B cell (primary cell): ENCODE results near the gene TRAM2. TPM values are rescaled to one million over a fixed set of nuclear protein-coding genes. Genes with fewer than 3 reads are reported as not detected.

Source experiments
- ATAC-seq: fragments of 200-7000 bp; cut with Tn5 transposase; one replicate; pipeline ENCODE4 v1.10.0; 2021; ENCODE audit warnings: low read depth, mild to moderate bottlenecking, moderate number of reproducible peaks, moderate library complexity
- CTCF ChIA-PET: fragments of 350-600 bp; sonication (Branson Sonifier 250); formaldehyde crosslinking; loops from one replicate; lab custom pipeline; 2021; ENCODE audit warnings: antibody characterized with exemption, inconsistent platforms; lab: Charles Lee
- POLR2A ChIA-PET: fragments of 350-600 bp; sonication (Branson Sonifier 250); formaldehyde crosslinking; loops from one replicate; lab custom pipeline; 2021; ENCODE audit warnings: antibody characterized with exemption; lab: Charles Lee
- DNase-seq: peaks from one replicate; pipeline ENCODE4 v3.0.0; 2013
- H2AFZ ChIP-seq: 2 replicates; pipeline ENCODE4 v1.6.1; 2012; ENCODE audit warnings: mild to moderate bottlenecking, low read depth, low read length; ENCODE audit not compliant: insufficient read depth, poor library complexity, severe bottlenecking
- H3K27ac ChIP-seq, 2 donors: 1 replicate in 1 of 2; 2 replicates in 1 of 2; pipeline ENCODE4 v1.5.1; 2012 to 2013; ENCODE audit warnings: low read length in 2 of 2, mild to moderate bottlenecking in 2 of 2, moderate library complexity in 1 of 2
- H3K27me3 ChIP-seq, 4 experiments: fragments of 200-600 bp in 1 of 4; sonication (generic) in 1 of 4; replicated peaks in 1 of 4; 1 replicate in 2 of 4; 2 replicates in 2 of 4; pipeline versions ENCODE4 v1.6.1 to v1.7.0; 2013 to 2016; ENCODE audit warnings: low read length in 3 of 4, mild to moderate bottlenecking in 2 of 4, mixed read lengths in 1 of 4, moderate library complexity in 1 of 4; ENCODE audit not compliant: insufficient read depth in 4 of 4, control insufficient read depth in 3 of 4; ENCODE audit errors: control extremely low read depth in 1 of 4
- H3K36me3 ChIP-seq, 2 experiments: replicated peaks in 1 of 2; 1 replicate in 1 of 2; 2 replicates in 1 of 2; pipeline versions ENCODE4 v1.6.1 to v1.7.1; 2013; ENCODE audit warnings: low read length in 1 of 2; ENCODE audit not compliant: insufficient read depth in 2 of 2, control insufficient read depth in 1 of 2; ENCODE audit errors: control extremely low read depth in 1 of 2, extremely low read depth in 1 of 2
- H3K4me1 ChIP-seq, 2 donors: fragments of 200-600 bp in 1 of 2; sonication (generic) in 1 of 2; 1 replicate in 1 of 2; 2 replicates in 1 of 2; pipeline versions ENCODE4 v1.5.1 to v1.6.1; 2013 to 2017; ENCODE audit warnings: low read length in 2 of 2; ENCODE audit not compliant: control insufficient read depth in 2 of 2, insufficient read depth in 2 of 2
- H3K4me2 ChIP-seq: replicated peaks from 2 replicates; pipeline ENCODE3; 2012; ENCODE audit warnings: mild to moderate bottlenecking, low read depth, low read length; ENCODE audit not compliant: poor library complexity, severe bottlenecking
- H3K4me3 ChIP-seq, 5 experiments: fragments of 200-600 bp in 1 of 5; sonication (generic) in 1 of 5; 1 replicate in 3 of 5; 2 replicates in 2 of 5; pipeline versions ENCODE4 v1.5.1 to v1.7.0; 2011 to 2016; ENCODE audit warnings: low read length in 4 of 5, mild to moderate bottlenecking in 4 of 5, low read depth in 2 of 5, control low read depth in 1 of 5, moderate library complexity in 1 of 5; ENCODE audit not compliant: insufficient read depth in 1 of 5; ENCODE audit errors: control extremely low read depth in 1 of 5, extremely low read depth in 1 of 5
- H3K79me2 ChIP-seq: fragments of 200-600 bp; sonication (generic); one replicate; pipeline ENCODE4 v1.6.0; 2016; ENCODE audit warnings: low read length; ENCODE audit not compliant: control insufficient read depth, insufficient read depth
- H3K9ac ChIP-seq: fragments of 200-600 bp; sonication (generic); 2 replicates; pipeline ENCODE4 v1.6.1; 2017; ENCODE audit warnings: mild to moderate bottlenecking, low read length, moderate library complexity
- H3K9me3 ChIP-seq, 3 donors: one replicate each; pipeline versions ENCODE4 v1.6.1 to v1.7.1; 2013; ENCODE audit warnings: low read length in 2 of 3; ENCODE audit not compliant: control insufficient read depth in 2 of 3, insufficient read depth in 1 of 3; ENCODE audit errors: control extremely low read depth in 1 of 3
- H4K20me1 ChIP-seq: 2 replicates; pipeline ENCODE4 v1.6.0; 2012; ENCODE audit warnings: mild to moderate bottlenecking, low read length; ENCODE audit not compliant: insufficient read depth, control insufficient read depth, poor library complexity, severe bottlenecking
- H3K27ac Mint-ChIP-seq: one replicate; pipeline ENCODE4 v1.8.0; 2021; ENCODE audit warnings: mixed read lengths
- H3K27me3 Mint-ChIP-seq: one replicate; pipeline ENCODE4 v1.8.0; 2021; ENCODE audit warnings: mixed read lengths
- H3K4me1 Mint-ChIP-seq: one replicate; pipeline ENCODE4 v1.8.0; 2021; ENCODE audit warnings: mixed read lengths
- H3K4me3 Mint-ChIP-seq: one replicate; pipeline ENCODE4 v1.8.0; 2021; ENCODE audit warnings: mixed read lengths
- H3K9me3 Mint-ChIP-seq: one replicate; pipeline ENCODE4 v1.8.0; 2022; ENCODE audit warnings: mixed read lengths; ENCODE audit not compliant: insufficient read depth
- CTCF ChIP-seq: fragments of 200-600 bp; IDR thresholded peaks from one replicate; pipeline ENCODE4 v1.8.0; 2022; ENCODE audit warnings: antibody characterized with exemption, mild to moderate bottlenecking
- EZH2 ChIP-seq: IDR thresholded peaks from 2 replicates; pipeline ENCODE4 v1.6.1; 2012; ENCODE audit warnings: borderline replicate concordance, low read depth, mild to moderate bottlenecking, moderate library complexity, low read length; ENCODE audit not compliant: insufficient read depth, poor library complexity, severe bottlenecking
- WGBS: methylation state at CpG from one replicate; pipeline ENCODE4 v1.1.5; 2013; ENCODE audit warnings: missing lambda C conversion rate; ENCODE audit not compliant: insufficient coverage; 5-methylcytosine and 5-hydroxymethylcytosine counted together
- intact Hi-C: fragments of 100-400 bp; cut with micrococcal nuclease; formaldehyde crosslinking; loops from one replicate; pipeline ENCODE4 v1.10.0; 2022
- polyA plus RNA-seq: library from polyadenylated mRNA; depleted of rRNA; stranded (reverse); fragments of >200 nt; gene quantifications from 2 replicates; pipeline ENCODE4 v1.2.3, GENCODE V29; 2012
- total RNA-seq, 2 donors: library from RNA; stranded (reverse); fragments of 120-200 nt in 1 of 2; gene quantifications; 1 replicate in 1 of 2; 2 replicates in 1 of 2; pipeline versions ENCODE4 v1.2.3 to v1.2.4, GENCODE V29; 2013 to 2022

Gene TRAM2
- total and polyA plus RNA-seq, 2 donors (not counting 1 experiment from before 2014, with no cell fraction given) = 9.0 to 13.3 TPM

GRCh38 chr6:52591832-52592231, 15.0 kb upstream of the TRAM2 start:
- no peak overlapping the region for H3K4me3 Mint-ChIP-seq
- H3K4me1 ChIP-seq = peaks cover 6 to 21% of the 10 kb centered on the region in 2 donors
- CTCF ChIA-PET = interaction anchor here (1.5 kb wide), 1 partner anchor 154 kb away, joined by 3 read pairs; no protein-coding TSS in a partner anchor
- no peaks in the 10 kb centered on the region for H3K9me3 Mint-ChIP-seq
- H4K20me1 ChIP-seq = no peaks in the 10 kb centered on the region
- H3K79me2 ChIP-seq = no peaks in the 10 kb centered on the region
- H3K27me3 ChIP-seq = no peaks in the 10 kb centered on the region
- intact Hi-C loops = no loop called here
- H3K4me2 ChIP-seq = no peak overlapping the region
- POLR2A ChIA-PET = interaction anchor here (0.6 kb wide), 1 partner anchor 93 kb away, joined by 5 read pairs; no protein-coding TSS in a partner anchor
- no peak overlapping the region for H3K9ac ChIP-seq
- ATAC-seq (no peak), DNase-seq (no peak)
- H3K27ac ChIP-seq = no peak overlapping the region
- H3K36me3 ChIP-seq = no peaks in the 10 kb centered on the region
- no peaks in the 10 kb centered on the region for H3K27me3 Mint-ChIP-seq
- H3K27ac Mint-ChIP-seq = no peak overlapping the region
- no peak for TF ChIP-seq CTCF
- TF ChIP-seq EZH2 = no peak
- no peak overlapping the region for H3K4me3 ChIP-seq
- WGBS = 100% methylated on average over 1 of the region's 1 CpG
- no peaks in the 10 kb centered on the region for H3K9me3 ChIP-seq
- peaks cover 15% of the 10 kb centered on the region for H3K4me1 Mint-ChIP-seq
- no peak overlapping the region for H2AFZ ChIP-seq

GRCh38 chr6:52590152-52590891, 13.5 kb upstream of the TRAM2 start:
- Histone ChIP-seq H3K27ac (no peak overlapping the region), H3K4me1 (peaks cover 6 to 11% of the 10 kb centered on the region in 2 donors), H3K4me2 (no peak overlapping the region), H3K27me3 (no peaks in the 10 kb centered on the region), H3K79me2 (no peaks in the 10 kb centered on the region), H3K9me3 (no peaks in the 10 kb centered on the region), H3K9ac (no peak overlapping the region), H3K4me3 (no peak overlapping the region), H3K36me3 (no peaks in the 10 kb centered on the region), H4K20me1 (no peaks in the 10 kb centered on the region), H2AFZ (no peak overlapping the region)
- Mint-ChIP-seq H3K4me3 (no peak overlapping the region), H3K9me3 (no peaks in the 10 kb centered on the region), H3K4me1 (peaks cover 9% of the 10 kb centered on the region), H3K27me3 (no peaks in the 10 kb centered on the region), H3K27ac (no peak overlapping the region)
- no peak for TF ChIP-seq EZH2
- TF ChIP-seq CTCF = no peak
- CTCF ChIA-PET = interaction anchor here (1.1 to 1.8 kb wide), 4 partner anchors 14 to 175 kb away, joined by 3 to 7 read pairs (median 4); partner anchors contain the start of gene TRAM2
- 100% methylated on average over 4 of the region's 5 CpGs for WGBS
- POLR2A ChIA-PET = no interaction called here
- intact Hi-C loops = no loop called here
- DNase-seq = no peak
- no peak for ATAC-seq
